Myocyte (in vitro differentiated cells): ENCODE measurements around the gene FOS. TPM values are rescaled to one million over a fixed set of nuclear protein-coding genes. Genes with fewer than 3 reads are reported as not detected.

Experiments used
- DNase-seq: peaks from one replicate; pipeline ENCODE4 v3.0.0-alpha.2; 2012; ENCODE audit warnings: low read depth
- total RNA-seq: library from RNA; depleted of rRNA; stranded (reverse); fragments of >200 nt; gene quantifications from 2 replicates; pipeline ENCODE4 v1.2.3, GENCODE V29; 2014

FOS gene
- total RNA-seq, 1 donor from 2014 or later: 26.5 TPM

DNA sequence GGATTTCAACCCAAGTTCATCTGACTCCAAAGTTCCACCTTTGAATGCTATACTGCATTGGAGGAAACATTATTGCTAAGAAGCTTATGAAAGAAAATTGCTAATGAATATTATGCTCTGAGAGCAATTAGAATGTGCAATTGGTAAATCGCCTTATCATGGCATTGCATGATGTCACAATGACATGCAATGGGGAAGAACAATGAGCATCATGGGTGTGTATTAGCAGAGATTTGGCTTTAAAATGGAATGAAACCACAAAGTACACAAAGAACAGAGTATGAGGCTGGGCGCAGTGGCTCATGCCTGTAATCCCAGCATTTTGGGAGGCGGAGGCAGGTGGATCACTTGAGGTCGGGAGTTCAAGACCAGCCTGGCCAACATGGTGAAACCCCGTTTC lies 34.7 kb downstream of the FOS start:
- DNase-seq: no peak

DNA sequence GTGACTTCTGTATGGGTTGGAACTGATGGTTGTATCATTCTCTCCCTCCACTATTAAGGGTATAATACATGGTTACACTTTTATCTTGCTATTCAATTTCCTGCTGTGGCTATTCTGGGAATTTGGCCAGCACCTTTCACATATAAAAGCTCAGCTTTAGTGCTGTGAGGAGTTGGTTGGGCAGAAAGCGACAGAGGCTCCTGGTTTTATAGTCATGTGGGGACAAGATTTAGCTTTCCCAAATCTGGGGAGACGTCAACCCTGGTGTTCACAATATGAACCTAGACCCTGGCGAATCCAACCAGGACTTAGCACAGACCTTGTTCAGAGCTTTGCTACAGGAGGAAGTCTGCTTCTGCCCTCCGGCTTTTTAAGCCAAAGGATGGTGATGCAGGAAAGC lies 36.5 kb downstream of the FOS start:
- peak; percentile 71 for DNase-seq

DNA sequence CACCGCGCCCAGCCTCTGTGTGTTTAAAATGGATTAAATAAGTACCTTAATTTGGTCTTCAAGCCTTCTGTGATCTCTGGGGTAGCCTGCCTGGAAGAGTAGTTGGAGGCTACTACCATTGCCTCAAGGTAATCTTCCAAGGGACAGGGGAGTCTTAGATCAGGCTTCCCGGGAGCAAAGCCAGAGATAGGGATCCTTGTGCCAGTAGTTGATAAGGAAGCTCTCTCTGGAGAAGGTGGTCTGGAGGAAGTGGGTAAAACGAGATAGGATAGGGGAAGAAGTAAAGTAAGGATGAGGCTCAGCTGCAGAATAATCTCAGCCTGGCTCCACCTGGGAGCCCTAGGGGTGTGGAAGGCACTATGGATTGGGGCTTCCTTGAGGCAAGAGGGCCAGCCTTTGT lies 38.5 kb downstream of the FOS start:
- DNase-seq: no peak

DNA sequence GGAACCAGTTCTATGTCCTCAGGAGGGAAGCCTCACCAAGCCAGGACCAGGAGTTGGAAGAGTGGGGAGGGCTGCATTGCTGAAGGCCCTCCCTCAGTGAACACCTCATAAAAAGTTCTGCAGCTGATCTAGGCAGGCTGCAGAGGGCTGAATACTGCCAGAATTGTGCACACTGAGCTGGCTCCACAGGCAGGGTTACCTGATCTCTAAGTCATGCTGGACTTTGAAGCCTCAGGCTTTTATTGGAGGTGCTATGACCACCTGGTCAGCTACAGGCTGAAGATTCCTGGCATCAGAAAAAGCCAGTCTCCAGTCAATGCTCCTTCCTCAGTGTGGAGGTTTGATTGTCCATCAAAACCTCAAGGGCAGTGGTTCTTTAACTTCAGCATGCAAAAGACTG lies 39.7 kb downstream of the FOS start:
- no peak for DNase-seq

DNA sequence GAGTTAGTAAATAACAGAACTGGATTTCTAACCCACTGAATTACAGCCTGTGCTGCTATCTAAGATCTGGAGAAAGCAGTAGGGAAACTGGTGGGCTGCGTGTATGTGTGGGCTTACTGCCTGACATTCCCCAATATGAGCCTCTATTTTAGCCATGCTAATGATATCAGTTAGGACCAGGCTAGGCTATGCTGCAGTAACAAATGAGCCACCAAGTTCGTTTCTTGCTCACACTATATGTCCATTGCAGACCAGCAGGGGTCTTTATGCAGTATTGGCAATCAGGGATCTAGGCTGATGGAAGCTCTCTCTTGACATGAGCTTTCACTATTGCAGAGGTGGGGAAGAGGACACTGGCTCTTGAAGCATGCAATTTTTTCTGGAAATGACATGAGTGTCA lies 40.4 kb downstream of the FOS start:
- DNase-seq: no peak

DNA sequence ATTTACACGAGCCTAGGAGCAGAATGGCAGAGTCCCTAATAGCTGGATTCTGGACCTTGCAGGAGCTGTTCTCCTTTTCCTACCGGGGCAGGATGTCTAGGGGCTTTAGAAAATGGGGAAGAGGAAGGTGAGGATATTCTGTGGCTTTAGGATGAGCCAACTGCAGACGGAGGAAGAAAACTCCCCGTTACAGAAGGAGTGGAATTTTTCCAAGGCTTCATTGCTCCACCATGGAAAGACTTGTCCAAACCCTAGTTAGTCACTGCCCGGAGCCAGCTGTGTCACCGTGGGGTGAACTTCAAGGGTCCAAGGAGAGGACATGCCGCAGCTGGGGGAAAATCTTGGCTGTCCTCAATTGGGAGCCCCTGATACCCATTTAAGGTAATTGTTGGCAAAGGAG lies 41.6 kb downstream of the FOS start:
- no peak for DNase-seq

DNA sequence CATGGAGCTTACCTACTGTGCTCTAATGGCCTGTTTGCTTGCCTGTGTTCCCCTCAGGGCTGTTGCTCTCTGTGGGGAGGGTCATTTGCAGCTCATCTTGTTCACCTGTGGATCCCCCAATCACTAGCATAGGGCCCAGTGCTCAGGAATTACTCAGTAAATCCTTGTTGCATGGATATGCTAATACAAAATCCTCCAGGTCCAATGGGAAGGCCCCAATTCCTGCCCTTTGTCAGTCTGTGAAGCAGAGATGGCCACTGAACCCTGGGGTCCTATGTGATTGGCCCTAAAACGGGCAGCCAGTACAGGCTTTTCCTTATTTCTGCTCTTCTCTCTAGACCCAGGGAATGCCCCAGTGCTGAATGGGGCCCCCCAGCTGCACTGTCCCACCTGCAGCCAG lies 44.1 kb downstream of the FOS start:
- no peak for DNase-seq

DNA sequence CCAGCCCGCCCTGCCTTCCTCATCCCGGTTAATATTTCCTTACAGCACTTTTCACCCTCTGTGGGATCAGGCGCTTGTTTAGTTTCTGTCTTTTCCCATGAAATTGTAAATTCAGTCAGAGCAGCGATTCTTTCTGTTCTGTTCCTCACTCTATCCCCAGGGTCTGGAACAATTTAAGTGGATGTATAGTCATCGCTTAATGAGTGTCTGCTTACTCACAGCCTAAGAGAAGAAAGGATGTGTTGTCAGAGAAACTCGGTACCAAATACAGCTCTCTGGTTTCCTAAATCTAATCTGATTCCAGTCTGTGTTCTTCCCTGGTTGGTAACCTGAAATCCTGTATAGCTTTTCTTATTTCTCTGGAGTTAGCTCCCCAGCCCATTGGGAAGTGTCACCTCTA lies 44.9 kb downstream of the FOS start:
- no peak for DNase-seq

DNA sequence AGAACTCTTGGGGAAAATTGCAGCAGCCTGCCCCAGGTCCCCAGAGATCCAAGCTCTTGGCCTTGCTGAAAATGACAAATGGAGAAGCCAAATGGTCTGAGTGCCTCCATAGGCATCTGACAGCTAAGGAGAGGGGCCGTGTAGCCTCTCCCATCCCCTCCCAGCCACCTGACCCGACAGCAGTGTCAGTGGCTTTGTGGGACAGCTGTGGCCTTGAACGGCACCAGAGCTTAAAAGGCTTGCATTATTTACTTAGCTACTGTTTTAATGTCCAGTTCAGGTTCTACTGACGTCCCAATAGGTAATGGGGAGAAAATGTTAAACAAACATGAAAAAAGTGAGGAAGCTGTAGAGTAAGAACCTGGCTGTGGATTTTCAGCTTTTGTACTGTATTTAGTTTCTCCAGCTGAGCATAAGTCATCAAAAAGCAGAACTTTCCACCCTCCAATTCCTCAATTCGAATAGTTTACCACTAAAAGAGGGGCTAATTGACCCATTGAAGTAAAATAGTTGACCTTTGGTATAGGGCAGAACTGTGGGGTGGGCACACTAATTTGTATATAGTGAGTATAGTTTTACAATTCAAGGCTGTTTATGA lies 50.0 kb downstream of the FOS start:
- DNase-seq: peak; percentile 86

DNA sequence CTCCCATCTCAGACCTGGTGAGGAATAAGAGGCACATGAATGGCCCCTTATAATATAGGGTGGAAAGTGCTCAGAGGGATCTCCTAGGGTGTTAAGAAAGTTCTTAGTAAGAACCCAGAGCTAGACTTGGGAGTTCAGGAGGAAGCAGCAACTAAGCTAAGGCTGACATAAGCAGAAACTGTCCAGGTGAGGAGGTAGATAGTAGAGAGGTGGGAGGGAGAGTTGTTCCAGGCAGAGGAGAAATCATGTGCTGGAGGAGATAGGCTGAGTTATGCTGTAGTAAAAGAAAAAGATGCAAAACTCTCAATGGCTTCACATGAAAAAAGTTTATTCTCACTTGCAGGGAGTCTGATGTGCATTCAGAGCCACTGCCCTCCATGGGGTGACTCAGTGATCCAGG lies 50.7 kb downstream of the FOS start:
- DNase-seq: no peak

DNA sequence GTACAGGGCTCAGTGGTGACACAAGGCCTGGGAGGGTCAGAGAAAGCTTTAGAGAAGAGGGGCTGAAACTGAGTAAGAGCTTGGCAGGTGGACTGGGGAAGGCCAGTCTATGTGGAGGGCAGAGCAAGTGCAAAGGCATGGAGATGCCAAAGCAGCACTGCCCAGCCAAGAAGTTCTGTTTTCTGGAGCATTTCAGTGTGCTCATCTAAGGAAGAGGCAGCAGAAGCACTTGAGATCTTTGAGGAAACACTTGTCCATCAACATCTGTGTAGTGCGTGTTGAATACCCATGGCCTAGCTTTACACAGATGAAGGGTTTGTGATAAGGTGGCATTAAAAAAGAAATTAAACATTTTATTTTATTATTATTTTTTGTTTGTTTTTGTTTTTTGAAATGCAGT lies 52.8 kb downstream of the FOS start:
- DNase-seq: no peak

Other genes with a start within 250 kb of the FOS start
- gene MLH3, start 227.4 kb upstream of the FOS start, total RNA-seq: 33.8 and 37.9 TPM in 2 replicates
- gene ACYP1, start 214.8 kb upstream of the FOS start, total RNA-seq: 11.1 and 18.8 TPM in 2 replicates
- gene ZC2HC1C, start 209.2 kb upstream of the FOS start, total RNA-seq: 0.52 and 1.6 TPM in 2 replicates
- 46.5 and 51.7 TPM in 2 replicates for gene NEK9, start 151.8 kb upstream of the FOS start, total RNA-seq
- 309 and 398 TPM in 2 replicates for gene TMED10, start 102.2 kb upstream of the FOS start, total RNA-seq
- 44.4 and 61.9 TPM in 2 replicates for gene JDP2, start 149.2 kb downstream of the FOS start, total RNA-seq
- gene BATF, start 243.6 kb downstream of the FOS start, total RNA-seq: not detected in 2 replicates